H1 (cell line): ENCODE measurements around the gene PLCB2.

Experiments
- ASH2L ChIP-seq: fragments of 200-600, 300-600 bp; sonication (generic); IDR thresholded peaks from one replicate; pipeline ENCODE4 v1.7.1; 2017; ENCODE audit warnings: low read length
- EP300 ChIP-seq, 2 experiments: IDR thresholded peaks; 1 replicate in 1 of 2; 2 replicates in 1 of 2; pipeline ENCODE4 v1.6.1; 2011 to 2012; ENCODE audit warnings: low read depth in 2 of 2, low read length in 2 of 2, mild to moderate bottlenecking in 2 of 2, borderline replicate concordance in 1 of 2, inconsistent platforms in 1 of 2, moderate library complexity in 1 of 2
- EZH2 ChIP-seq: fragments of 200-600 bp; sonication (generic); IDR thresholded peaks from 2 replicates; pipeline ENCODE4 v1.7.1; 2012; ENCODE audit warnings: low read depth, mild to moderate bottlenecking, moderate library complexity, low read length, inconsistent platforms; ENCODE audit not compliant: severe bottlenecking
- GABPA ChIP-seq: IDR thresholded peaks from 2 replicates; pipeline ENCODE4 v1.6.1; 2011; ENCODE audit warnings: mild to moderate bottlenecking, low read length, moderate library complexity, borderline replicate concordance; ENCODE audit not compliant: insufficient read depth
- JUND ChIP-seq: IDR thresholded peaks from 2 replicates; pipeline ENCODE4 v1.6.1; 2011; ENCODE audit warnings: mild to moderate bottlenecking, improper control_type of control experiment, low read length
- POLR2A ChIP-seq, 2 experiments: IDR thresholded peaks; 1 replicate in 1 of 2; 2 replicates in 1 of 2; pipeline ENCODE4 v1.6.1; 2011; ENCODE audit warnings: low read depth in 2 of 2, low read length in 2 of 2, mild to moderate bottlenecking in 2 of 2; ENCODE audit errors: control extremely low read depth in 1 of 2
- POLR2AphosphoS5 ChIP-seq: IDR thresholded peaks from 2 replicates; pipeline ENCODE4 v1.6.1; 2011; ENCODE audit warnings: low read depth, low read length
- SIX5 ChIP-seq: IDR thresholded peaks from 2 replicates; pipeline ENCODE4 v1.6.1; 2011; ENCODE audit warnings: mild to moderate bottlenecking, low read depth, low read length

GRCh38 chr15:40344217-40344616, 36.5 kb upstream of the PLCB2 start:
- TF ChIP-seq ASH2L (no peak), POLR2A (IDR thresholded peaks at IDR 0.05; ENCODE audit: control extremely low read depth in 1 of 2, low read depth in 2 of 2, low read length in 2 of 2) (no peak), JUND (no peak), EZH2 (no peak), SIX5 (no peak), GABPA (no peak), POLR2AphosphoS5 (no peak), EP300 (IDR thresholded peaks at IDR 0.05; ENCODE audit: borderline replicate concordance in 1 of 2, low read depth in 2 of 2, low read length in 2 of 2) (no peak)
